GM18951 (cell line): ENCODE data around the gene CETP.

ENCODE experiments used
- POLR2A ChIP-seq: IDR thresholded peaks from 4 replicates; pipeline ENCODE4 v1.6.1; 2011; ENCODE audit warnings: mild to moderate bottlenecking; ENCODE audit not compliant: insufficient read length, insufficient read depth; ENCODE audit errors: extremely low read depth
- in situ Hi-C: fragments of 300-500 bp; cut with MboI; formaldehyde crosslinking; loops from one replicate; pipeline ENCODE4 v1.12.0; 2022; ENCODE audit warnings: low sequenced_read_pairs, mixed read lengths, inconsistent platforms; ENCODE audit not compliant: unreplicated experiment

The CETP gene

GRCh38 chr16:56953006-56953405, 8.7 kb upstream of the CETP start:
- TF ChIP-seq POLR2A = no peak
- in situ Hi-C loops = loop anchor here (5.0 kb wide), 1 partner anchor 86 kb away; the partner anchor contains the start of gene SLC12A3

GRCh38 chr16:56956076-56956475, 5.7 kb upstream of the CETP start:
- TF ChIP-seq POLR2A = no peak
- in situ Hi-C loops = no loop called here

- in situ Hi-C loops = no loop called here
- no peak for TF ChIP-seq POLR2A
Measured at GRCh38 chr16:56956756-56957155, 5.0 kb upstream of the CETP start.

GRCh38 chr16:56960681-56961281, 969 bp upstream of the CETP start:
- in situ Hi-C loops = no loop called here
- no peak for TF ChIP-seq POLR2A

- no peak for TF ChIP-seq POLR2A
- in situ Hi-C loops = no loop called here
Measured at GRCh38 chr16:56961386-56961785, 364 bp upstream of the CETP start.

GRCh38 chr16:56964243-56965148, 2.7 kb downstream of the CETP start:
- TF ChIP-seq POLR2A = no peak
- in situ Hi-C loops = loop anchor here (5.0 kb wide), 1 partner anchor 83 kb away; no protein-coding TSS in a partner anchor

- no peak for TF ChIP-seq POLR2A
- in situ Hi-C loops = loop anchor here (5.0 kb wide), 1 partner anchor 82 kb away; no protein-coding TSS in a partner anchor
Measured at GRCh38 chr16:56965149-56966092, 3.7 kb downstream of the CETP start.

- in situ Hi-C loops = loop anchor here (5.0 kb wide), 1 partner anchor 81 kb away; no protein-coding TSS in a partner anchor
- no peak for TF ChIP-seq POLR2A
Measured at GRCh38 chr16:56966093-56966475, 4.3 kb downstream of the CETP start.

GRCh38 chr16:56967733-56968132, 6.0 kb downstream of the CETP start:
- TF ChIP-seq POLR2A = no peak

GRCh38 chr16:56969769-56970168, 8.0 kb downstream of the CETP start:
- TF ChIP-seq POLR2A = no peak
- in situ Hi-C loops = loop anchor here (5.0 kb wide), 1 partner anchor 78 kb away; no protein-coding TSS in a partner anchor

More at GRCh38 chr16:56967733-56968132, 6.0 kb downstream of the CETP start:
- in situ Hi-C loops = loop anchor here (5.0 kb wide), 1 partner anchor 80 kb away; no protein-coding TSS in a partner anchor

- TF ChIP-seq POLR2A = no peak
- in situ Hi-C loops = no loop called here
Measured at GRCh38 chr16:56970934-56971767, 9.4 kb downstream of the CETP start.

GRCh38 chr16:56971768-56972043, 10.0 kb downstream of the CETP start:
- in situ Hi-C loops = no loop called here
- no peak for TF ChIP-seq POLR2A
